Upper lobe of left lung (tissue), 4 donors: ENCODE data around the gene MAMDC4.

Experiments used
- POLR2A ChIP-seq, 4 donors: fragments of 450-650 bp; IDR thresholded peaks; one replicate each; pipeline ENCODE4 v1.5.1; 2016 to 2017; ENCODE audit warnings: antibody characterized with exemption in 4 of 4, mild to moderate bottlenecking in 2 of 4
- POLR2AphosphoS5 ChIP-seq, 2 donors: sonication (generic); formaldehyde crosslinking; IDR thresholded peaks; one replicate each; pipeline ENCODE4 v1.5.1; 2017; ENCODE audit warnings: antibody characterized with exemption in 2 of 2
- TF ChIP-seq, protein P1 (sequence below), 6 experiments: fragments of 450-650 bp in 4 of 6; fragments of 200-600 bp in 2 of 6; sonication (generic) in 2 of 6; IDR thresholded peaks; one replicate each; pipeline ENCODE4 v1.5.1; 2016 to 2019; ENCODE audit warnings: antibody characterized with exemption in 6 of 6

DNA sequence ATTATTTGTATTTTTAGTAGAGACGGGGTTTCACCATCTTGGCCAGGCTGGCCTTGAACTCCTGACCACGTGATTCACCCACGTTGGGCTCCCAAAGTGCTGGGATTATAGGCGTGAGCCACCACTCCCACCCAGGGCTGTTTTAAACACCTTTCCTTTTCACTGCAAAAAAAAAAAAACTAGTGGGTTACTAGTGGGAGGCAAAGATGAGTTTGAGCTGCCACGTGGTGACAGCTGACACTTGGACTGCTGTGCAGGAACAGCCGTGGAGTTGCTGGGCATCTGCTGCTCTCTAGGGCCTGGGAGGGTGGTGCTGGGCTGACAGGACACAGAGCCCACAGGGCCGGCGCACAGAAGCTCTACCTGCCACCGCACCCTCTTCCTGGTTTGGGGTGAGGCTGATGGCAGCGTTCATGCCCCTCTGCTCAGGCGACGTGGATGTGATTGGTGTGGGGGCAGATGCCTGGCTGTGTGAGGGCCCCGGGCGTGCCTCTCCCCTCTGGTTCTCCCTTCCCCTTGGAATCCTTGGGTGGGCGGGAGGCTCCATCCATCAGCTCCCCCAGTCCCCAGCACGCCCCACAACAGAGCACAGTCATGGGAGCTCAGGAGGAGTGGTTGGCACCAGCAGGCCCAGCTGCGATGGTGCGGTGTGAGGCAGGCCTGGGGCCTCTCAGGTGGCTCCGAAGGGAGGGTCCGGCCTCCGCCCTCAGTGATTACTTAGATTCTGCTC is 27.5 kb upstream of the MAMDC4 start:
- TF ChIP-seq, protein P1, sequence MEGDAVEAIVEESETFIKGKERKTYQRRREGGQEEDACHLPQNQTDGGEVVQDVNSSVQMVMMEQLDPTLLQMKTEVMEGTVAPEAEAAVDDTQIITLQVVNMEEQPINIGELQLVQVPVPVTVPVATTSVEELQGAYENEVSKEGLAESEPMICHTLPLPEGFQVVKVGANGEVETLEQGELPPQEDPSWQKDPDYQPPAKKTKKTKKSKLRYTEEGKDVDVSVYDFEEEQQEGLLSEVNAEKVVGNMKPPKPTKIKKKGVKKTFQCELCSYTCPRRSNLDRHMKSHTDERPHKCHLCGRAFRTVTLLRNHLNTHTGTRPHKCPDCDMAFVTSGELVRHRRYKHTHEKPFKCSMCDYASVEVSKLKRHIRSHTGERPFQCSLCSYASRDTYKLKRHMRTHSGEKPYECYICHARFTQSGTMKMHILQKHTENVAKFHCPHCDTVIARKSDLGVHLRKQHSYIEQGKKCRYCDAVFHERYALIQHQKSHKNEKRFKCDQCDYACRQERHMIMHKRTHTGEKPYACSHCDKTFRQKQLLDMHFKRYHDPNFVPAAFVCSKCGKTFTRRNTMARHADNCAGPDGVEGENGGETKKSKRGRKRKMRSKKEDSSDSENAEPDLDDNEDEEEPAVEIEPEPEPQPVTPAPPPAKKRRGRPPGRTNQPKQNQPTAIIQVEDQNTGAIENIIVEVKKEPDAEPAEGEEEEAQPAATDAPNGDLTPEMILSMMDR (IDR thresholded peaks at IDR 0.05), result no peak
- TF ChIP-seq POLR2A (IDR thresholded peaks at IDR 0.05) (no peak), POLR2AphosphoS5 (IDR thresholded peaks at IDR 0.05) (no peak)
